ENCODE data around the gene ABCC4.

The ABCC4 gene

DNA sequence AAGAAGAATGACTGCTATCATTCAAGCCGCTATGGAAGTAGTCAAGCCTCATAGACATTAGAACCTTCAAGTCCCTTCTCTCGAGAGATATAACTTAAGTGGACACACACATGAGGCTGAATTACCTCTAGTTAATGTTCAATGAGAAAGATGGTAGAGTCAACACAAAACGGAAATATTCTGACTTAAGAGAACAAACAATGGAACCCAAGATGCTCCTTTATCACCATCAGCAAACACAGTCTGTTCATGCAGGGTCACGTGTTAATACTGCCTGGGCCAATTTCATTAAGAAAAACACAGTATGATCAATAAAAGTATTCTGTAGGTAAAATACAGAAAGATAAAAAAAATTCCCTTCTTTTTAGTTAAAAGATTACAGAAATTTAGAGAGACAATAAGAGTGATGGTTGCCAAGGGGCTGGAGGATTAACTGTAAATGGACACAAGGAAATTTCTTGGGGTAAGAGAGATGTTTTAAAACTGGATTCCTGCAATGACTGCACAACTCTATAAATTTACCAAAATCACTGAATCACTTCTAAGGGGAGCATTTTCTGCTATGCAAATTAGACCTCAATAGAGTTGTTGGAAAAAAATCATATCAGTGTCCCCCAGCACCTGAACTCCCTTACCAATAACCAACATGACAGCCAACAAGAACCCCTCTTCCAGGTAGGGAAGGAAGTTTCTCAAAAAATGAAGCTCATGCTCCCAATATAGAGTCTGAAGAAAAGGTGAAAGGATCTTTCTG lies 256.6 kb downstream of the ABCC4 start:
- Mint-ChIP-seq H3K36me3 (ENCODE audit: low read depth) (peaks cover 22% of the 10 kb centered on the region), H3K27me3 (ENCODE audit: low read depth) (no peaks in the 10 kb centered on the region), H3K27ac (no peak overlapping the region), H3K4me1 (ENCODE audit: low read depth) (peaks cover 3% of the 10 kb centered on the region), H3K9me3 (no peaks in the 10 kb centered on the region), H3K4me3 (no peak overlapping the region)
- no peak for DNase-seq (ENCODE audit: low spot score)

DNA sequence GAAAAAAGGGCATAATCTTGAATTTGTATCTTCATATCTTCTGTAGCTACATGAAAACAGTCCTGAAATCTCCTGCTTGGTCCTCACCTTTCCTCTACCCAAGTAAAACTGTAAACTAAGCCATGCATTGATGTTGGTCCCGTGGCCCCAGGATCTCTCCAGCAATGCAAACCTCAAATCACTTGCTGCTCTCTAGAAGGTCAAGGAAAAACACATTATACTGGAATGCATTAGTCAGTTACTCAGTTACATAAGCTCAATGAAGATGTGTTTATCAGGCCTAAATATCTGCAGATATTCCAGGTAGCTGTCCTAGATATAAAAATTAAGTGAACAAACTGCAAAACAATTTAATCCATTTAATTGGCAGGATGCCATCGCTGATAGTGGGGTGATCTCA lies 261.8 kb downstream of the ABCC4 start:
- H3K4me3 Mint-ChIP-seq = no peak overlapping the region
- H3K27ac Mint-ChIP-seq = no peak overlapping the region
- no peaks in the 10 kb centered on the region for H3K4me1 Mint-ChIP-seq (ENCODE audit: low read depth)
- peaks cover 13% of the 10 kb centered on the region for H3K36me3 Mint-ChIP-seq (ENCODE audit: low read depth)
- H3K27me3 Mint-ChIP-seq (ENCODE audit: low read depth) = no peaks in the 10 kb centered on the region
- no peak for DNase-seq (ENCODE audit: low spot score)
- no peaks in the 10 kb centered on the region for H3K9me3 Mint-ChIP-seq

DNA sequence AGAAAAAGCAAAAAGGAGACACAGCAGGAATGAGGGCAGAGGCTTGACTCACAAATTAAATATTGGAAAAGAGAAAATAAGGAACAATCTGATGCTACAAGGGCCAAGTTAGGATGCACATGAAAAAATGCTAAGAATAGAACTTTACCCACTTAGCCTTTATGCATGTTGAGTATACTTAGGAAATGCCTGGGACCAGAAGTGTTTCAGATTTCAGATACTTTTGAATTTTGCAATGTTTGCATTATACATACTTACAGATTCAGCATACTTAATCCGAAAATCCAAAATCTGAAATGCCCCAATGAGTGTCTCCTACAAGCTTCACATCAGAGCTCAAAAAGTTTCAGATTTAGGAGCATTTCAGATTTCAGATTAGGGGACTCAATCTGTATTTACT lies 262.3 kb downstream of the ABCC4 start:
- no peak for DNase-seq (ENCODE audit: low spot score)
- H3K36me3 Mint-ChIP-seq (ENCODE audit: low read depth) = peaks cover 13% of the 10 kb centered on the region
- no peaks in the 10 kb centered on the region for H3K27me3 Mint-ChIP-seq (ENCODE audit: low read depth)
- no peak overlapping the region for H3K27ac Mint-ChIP-seq
- peaks cover 4% of the 10 kb centered on the region for H3K4me1 Mint-ChIP-seq (ENCODE audit: low read depth)
- H3K9me3 Mint-ChIP-seq = no peaks in the 10 kb centered on the region
- no peak overlapping the region for H3K4me3 Mint-ChIP-seq

- no peaks in the 10 kb centered on the region for H3K36me3 Mint-ChIP-seq (ENCODE audit: low read depth)
- H3K4me3 Mint-ChIP-seq = no peak overlapping the region
- H3K4me1 Mint-ChIP-seq (ENCODE audit: low read depth) = peaks cover 6% of the 10 kb centered on the region
- DNase-seq (ENCODE audit: low spot score) = no peak
- no peak overlapping the region for H3K27ac Mint-ChIP-seq
- H3K9me3 Mint-ChIP-seq = no peaks in the 10 kb centered on the region
- H3K27me3 Mint-ChIP-seq (ENCODE audit: low read depth) = no peaks in the 10 kb centered on the region
Measured at GRCh38 chr13:95035311-95036109, 265.7 kb downstream of the ABCC4 start.

DNA sequence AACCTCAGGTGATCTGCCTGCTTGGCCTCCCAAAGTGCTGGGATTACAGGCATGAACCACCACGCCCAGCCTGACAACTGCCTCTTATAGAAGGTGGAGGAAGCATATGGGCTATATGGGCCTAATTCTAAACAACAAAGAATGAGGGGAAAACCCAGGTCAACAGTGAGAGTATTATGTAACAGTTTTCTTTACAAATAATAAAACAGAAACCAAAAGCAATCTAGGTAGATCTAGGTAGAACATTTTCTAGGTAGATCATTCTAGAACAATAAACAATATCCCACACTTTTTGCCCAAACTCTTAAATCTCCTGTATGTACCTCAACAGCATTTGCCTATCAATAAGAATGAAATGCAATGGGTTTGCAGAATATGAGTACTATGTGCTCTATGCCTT lies 267.4 kb downstream of the ABCC4 start:
- no peak overlapping the region for H3K27ac Mint-ChIP-seq
- peaks cover 6% of the 10 kb centered on the region for H3K4me1 Mint-ChIP-seq (ENCODE audit: low read depth)
- H3K9me3 Mint-ChIP-seq = no peaks in the 10 kb centered on the region
- DNase-seq (ENCODE audit: low spot score) = no peak
- H3K4me3 Mint-ChIP-seq = no peak overlapping the region
- H3K27me3 Mint-ChIP-seq (ENCODE audit: low read depth) = no peaks in the 10 kb centered on the region
- H3K36me3 Mint-ChIP-seq (ENCODE audit: low read depth) = no peaks in the 10 kb centered on the region

DNA sequence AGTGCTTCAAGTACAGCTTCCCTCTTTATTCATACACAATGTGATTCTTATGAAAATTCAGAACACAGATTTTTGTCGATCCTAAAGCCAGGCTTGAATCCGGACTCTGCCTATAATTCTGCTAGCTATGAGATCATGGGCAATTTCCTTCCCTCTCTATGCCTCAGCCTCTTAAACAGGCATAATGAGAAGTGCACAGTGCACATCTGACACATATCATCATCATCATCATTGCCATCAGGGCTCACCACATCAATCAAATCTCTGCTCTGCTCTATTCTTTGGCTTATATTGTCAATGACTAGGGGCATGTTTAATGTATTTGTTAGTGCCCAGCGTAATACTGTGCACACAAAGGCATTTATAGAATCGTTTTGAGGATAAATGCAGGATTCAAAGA lies 269.1 kb downstream of the ABCC4 start:
- Mint-ChIP-seq H3K9me3 (no peaks in the 10 kb centered on the region), H3K27me3 (ENCODE audit: low read depth) (no peaks in the 10 kb centered on the region), H3K4me3 (no peak overlapping the region), H3K4me1 (ENCODE audit: low read depth) (peaks cover 6% of the 10 kb centered on the region), H3K27ac (no peak overlapping the region), H3K36me3 (ENCODE audit: low read depth) (no peaks in the 10 kb centered on the region)
- no peak for DNase-seq (ENCODE audit: low spot score)

DNA sequence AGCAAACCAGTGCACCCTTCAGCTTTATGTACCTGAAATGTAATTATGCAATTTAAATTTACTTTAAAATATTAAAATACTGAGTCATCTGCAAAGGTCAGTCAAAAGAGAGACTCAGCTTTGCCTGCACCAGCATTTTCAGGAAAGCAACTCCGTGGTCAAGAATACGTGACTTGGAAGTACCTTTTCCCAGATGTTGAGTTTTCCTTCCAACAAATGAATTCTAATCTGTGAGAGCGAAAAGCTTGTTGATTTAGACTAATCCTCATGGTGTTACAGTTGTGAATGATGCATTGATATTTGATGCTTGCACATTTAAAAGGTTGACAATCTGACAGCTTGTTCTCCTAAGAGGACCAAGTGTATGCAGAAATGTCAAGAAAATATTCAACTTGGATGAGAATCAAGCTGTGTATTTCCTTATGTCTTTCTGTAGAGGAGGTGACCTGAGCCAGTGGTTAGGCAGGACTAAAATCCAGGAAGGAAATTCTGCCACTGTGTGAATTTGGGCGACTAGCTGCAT lies 270.4 kb downstream of the ABCC4 start:
- Mint-ChIP-seq H3K36me3 (ENCODE audit: low read depth) (no peaks in the 10 kb centered on the region), H3K27ac (no peak overlapping the region), H3K9me3 (no peaks in the 10 kb centered on the region), H3K4me1 (ENCODE audit: low read depth) (peaks cover 6% of the 10 kb centered on the region), H3K4me3 (no peak overlapping the region), H3K27me3 (ENCODE audit: low read depth) (no peaks in the 10 kb centered on the region)
- DNase-seq (ENCODE audit: low spot score) = no peak

DNA sequence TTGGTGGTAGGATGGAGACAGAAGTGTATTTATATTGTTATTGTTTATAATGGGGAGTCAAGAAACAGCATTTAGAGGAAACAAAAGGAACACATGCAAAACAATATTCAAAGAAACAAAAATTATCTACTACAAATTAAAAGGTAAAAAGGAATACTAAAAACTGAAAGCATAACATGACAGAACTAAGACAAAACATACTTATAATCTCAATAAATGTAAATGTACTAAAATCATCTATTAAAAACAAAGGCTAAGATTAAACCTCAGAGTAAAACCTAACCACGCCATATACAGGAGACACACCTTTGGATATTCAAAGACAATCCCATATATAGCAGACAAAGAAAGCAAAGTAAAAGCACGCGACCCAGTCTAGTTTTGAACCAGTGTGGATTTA lies 273.6 kb downstream of the ABCC4 start:
- Mint-ChIP-seq H3K9me3 (no peaks in the 10 kb centered on the region), H3K27ac (no peak overlapping the region), H3K4me3 (no peak overlapping the region), H3K27me3 (ENCODE audit: low read depth) (no peaks in the 10 kb centered on the region), H3K4me1 (ENCODE audit: low read depth) (no peaks in the 10 kb centered on the region), H3K36me3 (ENCODE audit: low read depth) (no peaks in the 10 kb centered on the region)
- no peak for DNase-seq (ENCODE audit: low spot score)

DNA sequence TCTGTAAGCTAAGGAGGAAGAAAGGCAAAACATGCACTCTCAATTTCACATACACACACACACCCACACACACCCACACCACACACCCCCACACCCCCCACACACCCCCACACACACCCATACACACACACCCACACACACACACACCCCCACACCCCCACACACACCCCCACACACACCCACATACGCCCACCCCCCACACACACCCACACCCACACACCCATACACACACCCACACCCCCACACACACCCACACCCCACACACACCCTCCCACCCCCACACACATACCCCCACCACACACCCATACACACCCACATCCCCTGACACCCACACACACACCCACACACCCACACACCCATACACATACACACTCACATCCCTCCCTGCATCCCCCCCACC lies 276.1 kb downstream of the ABCC4 start:
- H3K27me3 Mint-ChIP-seq (ENCODE audit: low read depth) = no peaks in the 10 kb centered on the region
- no peak overlapping the region for H3K27ac Mint-ChIP-seq
- H3K4me3 Mint-ChIP-seq = no peak overlapping the region
- no peak for DNase-seq (ENCODE audit: low spot score)
- H3K4me1 Mint-ChIP-seq (ENCODE audit: low read depth) = peaks cover 2% of the 10 kb centered on the region
- H3K9me3 Mint-ChIP-seq = no peaks in the 10 kb centered on the region
- no peaks in the 10 kb centered on the region for H3K36me3 Mint-ChIP-seq (ENCODE audit: low read depth)

DNA sequence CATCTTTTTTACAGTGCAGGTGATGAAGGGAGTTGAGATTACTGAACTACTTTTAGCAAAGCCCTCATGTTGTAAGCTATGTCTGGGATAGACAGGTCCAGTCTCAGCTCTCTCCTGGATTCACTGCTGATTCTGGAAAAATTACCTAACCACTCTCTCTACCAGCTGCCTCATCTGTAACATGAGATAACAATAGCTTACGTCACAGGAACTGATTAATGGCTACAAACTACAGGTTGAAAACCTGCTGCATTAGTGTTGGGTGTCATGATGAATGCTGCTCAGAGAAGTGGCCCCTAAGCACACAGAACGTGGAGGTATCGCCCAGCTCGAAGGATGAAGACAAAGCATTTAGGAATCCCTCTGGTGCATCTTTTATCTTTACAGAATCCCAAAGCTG lies 277.8 kb downstream of the ABCC4 start:
- H3K36me3 Mint-ChIP-seq (ENCODE audit: low read depth) = peaks cover 2% of the 10 kb centered on the region
- no peak overlapping the region for H3K27ac Mint-ChIP-seq
- no peak overlapping the region for H3K4me3 Mint-ChIP-seq
- H3K9me3 Mint-ChIP-seq = no peaks in the 10 kb centered on the region
- H3K4me1 Mint-ChIP-seq (ENCODE audit: low read depth) = peaks cover 2% of the 10 kb centered on the region
- DNase-seq (ENCODE audit: low spot score) = no peak
- no peaks in the 10 kb centered on the region for H3K27me3 Mint-ChIP-seq (ENCODE audit: low read depth)

DNA sequence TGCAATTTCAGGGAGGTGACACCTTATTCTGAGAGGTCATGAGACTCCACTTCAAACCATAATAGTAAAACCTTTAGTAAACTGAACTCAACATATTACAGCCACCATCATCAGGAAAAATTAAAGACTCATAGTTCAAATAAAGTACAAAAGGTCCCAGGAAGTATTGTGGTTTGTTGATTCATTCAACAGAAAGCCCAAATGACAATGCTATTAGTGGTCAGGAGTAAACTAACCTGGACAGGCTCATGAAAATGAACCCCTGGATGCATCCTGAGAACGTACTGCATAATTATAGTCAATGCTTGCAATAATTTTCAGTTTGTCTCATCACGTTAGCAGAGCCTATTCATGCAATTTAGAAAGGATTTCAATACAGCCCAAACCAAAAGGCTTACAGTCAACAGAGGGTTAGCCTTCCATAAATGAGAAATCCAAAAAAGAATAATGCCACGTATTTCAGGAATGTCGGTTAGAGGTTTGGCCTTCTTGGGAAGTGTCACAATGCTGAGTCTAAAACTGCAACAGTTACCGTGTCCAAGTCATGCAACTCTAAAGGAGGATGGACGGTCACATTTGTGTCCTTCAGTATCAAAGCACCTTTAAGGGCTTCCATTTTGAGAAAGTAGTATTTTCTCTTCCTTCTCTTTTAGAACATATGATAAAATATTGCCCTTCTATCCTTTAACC lies 280.8 kb downstream of the ABCC4 start:
- Mint-ChIP-seq H3K4me3 (no peak overlapping the region), H3K4me1 (ENCODE audit: low read depth) (peaks cover 2% of the 10 kb centered on the region), H3K9me3 (no peaks in the 10 kb centered on the region), H3K27ac (no peak overlapping the region), H3K27me3 (ENCODE audit: low read depth) (no peaks in the 10 kb centered on the region), H3K36me3 (ENCODE audit: low read depth) (peaks cover 2% of the 10 kb centered on the region)
- DNase-seq (ENCODE audit: low spot score) = no peak

- Mint-ChIP-seq H3K4me3 (no peak overlapping the region), H3K27ac (no peak overlapping the region), H3K4me1 (ENCODE audit: low read depth) (peaks cover 2% of the 10 kb centered on the region), H3K27me3 (ENCODE audit: low read depth) (no peaks in the 10 kb centered on the region), H3K9me3 (no peaks in the 10 kb centered on the region), H3K36me3 (ENCODE audit: low read depth) (peaks cover 2% of the 10 kb centered on the region)
- DNase-seq (ENCODE audit: low spot score) = no peak
Measured at GRCh38 chr13:95019886-95020285, 281.4 kb downstream of the ABCC4 start.

GRCh38 chr13:95007322-95007721 lies 293.9 kb downstream of the ABCC4 start:
- Mint-ChIP-seq H3K4me1 (ENCODE audit: low read depth) (no peaks in the 10 kb centered on the region), H3K36me3 (ENCODE audit: low read depth) (no peaks in the 10 kb centered on the region), H3K9me3 (no peaks in the 10 kb centered on the region), H3K4me3 (no peak overlapping the region), H3K27me3 (ENCODE audit: low read depth) (peaks cover 19% of the 10 kb centered on the region), H3K27ac (no peak overlapping the region)
- DNase-seq (ENCODE audit: low spot score) = no peak

DNA sequence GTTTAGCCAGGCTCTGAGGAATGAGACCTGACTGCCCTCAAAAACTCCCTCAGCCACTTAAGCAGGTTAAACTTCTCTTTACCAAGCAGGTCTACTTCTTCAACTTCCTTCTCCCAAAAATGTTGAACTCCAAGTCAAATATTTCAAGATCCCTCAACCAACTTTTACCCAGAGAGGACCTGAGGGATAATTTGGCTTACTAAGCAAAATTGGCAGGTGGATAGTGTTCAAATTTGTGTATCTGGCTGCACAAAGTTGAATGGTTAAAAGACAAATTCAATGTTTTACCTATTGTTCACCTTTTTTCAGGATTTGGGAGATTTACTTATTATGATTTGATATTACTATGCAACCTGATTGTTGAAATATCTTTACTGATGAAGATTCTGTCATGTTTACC lies 296.0 kb downstream of the ABCC4 start:
- Mint-ChIP-seq H3K9me3 (no peaks in the 10 kb centered on the region), H3K27ac (no peak overlapping the region), H3K4me1 (ENCODE audit: low read depth) (no peaks in the 10 kb centered on the region), H3K27me3 (ENCODE audit: low read depth) (peaks cover 30% of the 10 kb centered on the region), H3K36me3 (ENCODE audit: low read depth) (no peaks in the 10 kb centered on the region), H3K4me3 (no peak overlapping the region)
- DNase-seq (ENCODE audit: low spot score) = no peak

All from T-helper 2 cell treated with Interferon-gamma antibody and Interleukin-4, amounts not matched to agents 5 μg/mL and 100 μg/mL, for 36 hours (primary cell).